Measurements from ENCODE around the gene TMEM19. TPM values are rescaled to one million over a fixed set of nuclear protein-coding genes. Genes with fewer than 3 reads are reported as not detected.
"Not testable (repeated sequence)": the region's sequence is repeated elsewhere in the genome, so short reads cannot be mapped to it uniquely, and the experiment has no call there.

The TMEM19 gene
- total RNA-seq, 1 experiment from 2014 or later = 29.6 TPM

DNA sequence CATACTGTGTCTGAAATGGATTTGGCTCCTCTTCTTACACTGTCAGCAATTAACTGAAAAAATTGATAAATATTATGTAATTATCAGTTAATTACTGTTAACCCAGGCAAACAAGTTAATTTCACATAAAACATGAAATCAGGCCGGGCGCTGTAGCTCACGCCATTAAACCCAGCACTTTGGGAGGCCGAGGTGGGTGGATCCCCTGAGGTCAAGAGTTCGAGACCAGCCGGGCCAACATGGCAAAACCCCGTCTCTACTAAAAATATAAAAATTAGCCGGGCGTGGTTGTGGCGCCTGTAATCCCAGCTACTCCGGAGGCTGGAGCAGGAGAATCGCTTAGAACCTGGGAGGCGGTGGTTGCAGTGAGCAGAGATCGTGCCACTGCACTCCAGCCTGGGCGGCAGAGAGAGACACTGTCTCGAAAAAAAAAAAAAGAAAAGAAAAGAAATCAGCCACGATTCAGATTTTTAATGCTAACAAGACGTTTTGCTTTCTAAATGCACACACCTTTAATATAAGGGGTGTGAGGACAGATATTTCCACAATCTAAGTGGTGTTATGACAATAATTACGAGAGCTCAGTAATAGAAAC, 473 bp upstream of the TMEM19 start:
- TF ChIP-seq, protein P1, sequence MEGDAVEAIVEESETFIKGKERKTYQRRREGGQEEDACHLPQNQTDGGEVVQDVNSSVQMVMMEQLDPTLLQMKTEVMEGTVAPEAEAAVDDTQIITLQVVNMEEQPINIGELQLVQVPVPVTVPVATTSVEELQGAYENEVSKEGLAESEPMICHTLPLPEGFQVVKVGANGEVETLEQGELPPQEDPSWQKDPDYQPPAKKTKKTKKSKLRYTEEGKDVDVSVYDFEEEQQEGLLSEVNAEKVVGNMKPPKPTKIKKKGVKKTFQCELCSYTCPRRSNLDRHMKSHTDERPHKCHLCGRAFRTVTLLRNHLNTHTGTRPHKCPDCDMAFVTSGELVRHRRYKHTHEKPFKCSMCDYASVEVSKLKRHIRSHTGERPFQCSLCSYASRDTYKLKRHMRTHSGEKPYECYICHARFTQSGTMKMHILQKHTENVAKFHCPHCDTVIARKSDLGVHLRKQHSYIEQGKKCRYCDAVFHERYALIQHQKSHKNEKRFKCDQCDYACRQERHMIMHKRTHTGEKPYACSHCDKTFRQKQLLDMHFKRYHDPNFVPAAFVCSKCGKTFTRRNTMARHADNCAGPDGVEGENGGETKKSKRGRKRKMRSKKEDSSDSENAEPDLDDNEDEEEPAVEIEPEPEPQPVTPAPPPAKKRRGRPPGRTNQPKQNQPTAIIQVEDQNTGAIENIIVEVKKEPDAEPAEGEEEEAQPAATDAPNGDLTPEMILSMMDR (IDR thresholded peaks at IDR 0.05; ENCODE audit: unreplicated experiment) = no peak
- no TSS peak for BruUV-seq (replicated peaks)
- intact Hi-C loops (cut with micrococcal nuclease; ENCODE audit: unreplicated experiment) = no loop called here

DNA sequence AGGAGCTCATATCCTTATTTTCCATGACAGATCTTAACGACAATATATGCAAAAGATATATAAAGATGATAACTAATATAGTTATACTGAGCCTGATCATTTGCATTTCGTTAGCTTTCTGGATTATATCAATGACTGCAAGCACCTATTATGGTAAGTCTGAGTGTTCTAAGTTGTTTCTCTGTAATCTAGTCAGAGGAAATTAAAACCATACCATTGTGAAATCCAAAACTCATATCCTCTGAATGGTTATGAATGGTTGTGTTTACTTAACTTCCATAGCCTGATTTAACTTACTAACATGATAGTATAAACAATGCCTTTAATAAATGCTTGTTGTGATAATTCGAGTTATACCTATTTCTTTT, 760 bp downstream of the TMEM19 start:
- DNase-seq = no peak
- CTCF ChIA-PET = interaction anchor here (0.9 to 2.1 kb wide), 10 partner anchors 8 to 64 kb away, joined by 3 to 42 read pairs (median 4); partner anchors contain the start of gene THAP2
- intact Hi-C loops (cut with micrococcal nuclease; ENCODE audit: unreplicated experiment) = loop anchor here (1.0 kb wide), 1 partner anchor 61 kb away; no protein-coding TSS in a partner anchor
- Mint-ChIP-seq H3K27me3 (ENCODE audit: unreplicated experiment) (no peaks in the 10 kb centered on the region), H3K4me1 (ENCODE audit: low read depth, unreplicated experiment) (peaks cover 8% of the 10 kb centered on the region), H3K4me3 (ENCODE audit: low read depth, unreplicated experiment) (peak overlapping the region; percentile 85), H3K36me3 (ENCODE audit: insufficient read depth, unreplicated experiment) (peaks cover 16% of the 10 kb centered on the region), H3K9me3 (ENCODE audit: low read depth, unreplicated experiment) (no peaks in the 10 kb centered on the region), H3K27ac (ENCODE audit: unreplicated experiment) (peak overlapping the region; percentile 82)
- TF ChIP-seq, protein P1 (IDR thresholded peaks at IDR 0.05; ENCODE audit: unreplicated experiment) = no peak
- BruUV-seq (replicated peaks) = TSS peak; percentile 56

More for the DNA sequence above, 473 bp upstream of the TMEM19 start:
- CTCF ChIA-PET = interaction anchor here (0.6 to 2.1 kb wide), 9 partner anchors 20 to 582 kb away, joined by 3 to 42 read pairs (median 6); partner anchors contain the start of genes RAB21, THAP2 and ZFC3H1
- H3K27me3 Mint-ChIP-seq (ENCODE audit: unreplicated experiment) = no peaks in the 10 kb centered on the region
- H3K9me3 Mint-ChIP-seq (ENCODE audit: low read depth, unreplicated experiment) = no peaks in the 10 kb centered on the region
- H3K27ac Mint-ChIP-seq (ENCODE audit: unreplicated experiment) = peak overlapping the region; percentile 82
- peaks cover 16% of the 10 kb centered on the region for H3K36me3 Mint-ChIP-seq (ENCODE audit: insufficient read depth, unreplicated experiment)
- H3K4me1 Mint-ChIP-seq (ENCODE audit: low read depth, unreplicated experiment) = peaks cover 8% of the 10 kb centered on the region
- peak; percentile 17 for DNase-seq
- H3K4me3 Mint-ChIP-seq (ENCODE audit: low read depth, unreplicated experiment) = peak overlapping the region; percentile 85

DNA sequence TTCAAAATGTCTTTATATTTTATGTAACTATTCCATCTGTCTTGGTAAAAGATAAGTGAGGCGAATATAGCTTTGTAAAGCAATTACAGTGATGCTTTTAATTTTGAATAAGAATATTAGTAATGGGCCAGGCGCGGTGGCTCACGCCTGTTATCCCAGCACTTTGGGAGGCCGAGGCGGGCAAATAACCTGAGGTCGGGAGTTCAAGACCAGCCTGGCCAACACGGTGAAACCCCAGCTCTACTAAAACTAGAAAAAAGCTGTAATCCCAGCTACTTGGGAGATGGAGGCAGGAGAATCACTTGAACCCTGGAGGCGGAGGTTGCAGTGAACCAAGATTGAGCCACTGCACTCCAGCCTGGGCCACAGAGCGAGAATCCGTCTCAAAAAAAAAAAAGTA, 1.3 kb downstream of the TMEM19 start:
- DNase-seq; BruUV-seq (replicated peaks); H3K27me3 Mint-ChIP-seq (ENCODE audit: unreplicated experiment); intact Hi-C loops (cut with micrococcal nuclease; ENCODE audit: unreplicated experiment); H3K9me3 Mint-ChIP-seq (ENCODE audit: low read depth, unreplicated experiment); H3K4me1 Mint-ChIP-seq (ENCODE audit: low read depth, unreplicated experiment); H3K27ac Mint-ChIP-seq (ENCODE audit: unreplicated experiment): not testable (repeated sequence)
- CTCF ChIA-PET = interaction anchor here (1.3 to 1.7 kb wide), 2 partner anchors 9 to 50 kb away, joined by 3 read pairs; no protein-coding TSS in a partner anchor
- peak overlapping the region; percentile 85 for H3K4me3 Mint-ChIP-seq (ENCODE audit: low read depth, unreplicated experiment)
- peaks cover 16% of the 10 kb centered on the region for H3K36me3 Mint-ChIP-seq (ENCODE audit: insufficient read depth, unreplicated experiment)

DNA sequence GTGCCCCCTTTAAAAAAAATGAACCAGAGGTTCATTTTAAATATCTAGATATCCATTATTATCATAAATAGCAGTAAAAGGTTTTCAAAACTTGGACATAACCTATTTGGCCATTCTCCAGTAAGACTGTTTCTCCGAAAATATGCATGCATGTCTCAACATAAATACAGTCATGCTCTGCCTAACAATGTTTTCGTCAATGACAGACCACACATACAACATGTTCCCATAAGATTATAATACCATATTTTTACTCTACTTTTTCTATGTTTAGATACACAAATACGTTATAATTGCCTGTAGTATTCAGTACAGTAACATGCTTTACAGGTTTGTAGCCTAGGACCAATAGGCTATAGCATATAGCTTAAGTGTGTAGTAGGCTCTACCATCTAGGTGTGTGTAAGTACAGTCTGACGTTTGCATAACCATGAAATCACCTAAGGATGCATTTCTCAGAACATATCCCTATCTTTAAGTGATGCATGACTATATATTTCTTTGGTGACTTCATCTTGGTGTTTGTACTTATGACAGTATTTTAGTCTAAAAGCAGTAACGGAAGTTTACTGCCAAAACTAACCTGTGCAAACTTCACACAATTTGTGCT, 3.2 kb downstream of the TMEM19 start:
- DNase-seq = no peak
- H3K36me3 Mint-ChIP-seq (ENCODE audit: insufficient read depth, unreplicated experiment) = peaks cover 16% of the 10 kb centered on the region
- intact Hi-C loops (cut with micrococcal nuclease; ENCODE audit: unreplicated experiment) = no loop called here
- no peak overlapping the region for H3K27ac Mint-ChIP-seq (ENCODE audit: unreplicated experiment)
- H3K4me3 Mint-ChIP-seq (ENCODE audit: low read depth, unreplicated experiment) = no peak overlapping the region
- H3K27me3 Mint-ChIP-seq (ENCODE audit: unreplicated experiment) = no peaks in the 10 kb centered on the region
- H3K4me1 Mint-ChIP-seq (ENCODE audit: low read depth, unreplicated experiment) = peaks cover 8% of the 10 kb centered on the region
- TF ChIP-seq, protein P1 (IDR thresholded peaks at IDR 0.05; ENCODE audit: unreplicated experiment) = no peak
- H3K9me3 Mint-ChIP-seq (ENCODE audit: low read depth, unreplicated experiment) = no peaks in the 10 kb centered on the region
- CTCF ChIA-PET = no interaction called here
- no TSS peak for BruUV-seq (replicated peaks)

Data from Calu3 (cell line).